GM18520 (cell line): Measurements from ENCODE around the gene TIMP1.

ENCODE experiments used
- ATAC-seq: cut with Tn5 transposase; IDR thresholded peaks from one replicate; pipeline ENCODE4 v1.9.1; 2021; ENCODE audit not compliant: unreplicated experiment

Gene TIMP1

DNA sequence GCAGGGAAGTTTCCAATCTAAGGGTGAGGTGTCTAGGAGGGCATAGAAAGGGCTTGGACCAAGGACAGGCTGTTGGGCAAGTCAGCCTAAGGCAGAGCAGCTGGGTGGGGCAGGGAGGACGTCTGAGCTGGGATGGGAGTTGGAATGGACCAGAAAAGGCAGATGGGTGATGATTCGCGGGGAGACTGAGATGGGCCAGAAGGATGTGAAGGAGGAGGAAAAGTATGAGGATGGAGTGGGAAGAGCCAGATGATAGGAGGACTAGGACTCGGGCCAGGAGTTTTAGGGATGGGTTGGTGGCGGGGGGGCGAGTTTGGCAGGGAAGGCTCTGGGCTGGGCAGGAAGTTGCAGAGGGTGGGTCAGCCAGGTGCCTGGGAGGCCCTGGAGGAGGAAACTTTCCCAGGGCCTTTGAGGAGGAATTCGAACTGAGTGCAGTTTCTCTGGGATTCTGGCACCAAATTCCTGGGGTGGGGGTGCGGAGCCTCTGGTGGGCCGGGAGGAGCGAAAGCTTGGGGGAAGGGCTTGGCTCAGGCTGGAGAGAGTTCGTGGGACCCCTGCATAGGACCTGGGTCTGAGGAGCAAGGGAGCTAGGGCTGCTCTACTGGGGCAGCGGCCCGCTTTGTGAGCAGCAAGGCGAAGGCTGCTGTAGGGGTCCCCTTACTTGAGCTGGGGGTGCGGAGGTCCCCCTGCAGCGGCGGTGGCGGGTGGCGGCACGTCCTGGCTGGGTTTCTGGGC, 8.7 kb upstream of the TIMP1 start:
- no peak for ATAC-seq

GRCh38 chrX:47574076-47574546, 8.1 kb upstream of the TIMP1 start:
- ATAC-seq, result no peak

DNA sequence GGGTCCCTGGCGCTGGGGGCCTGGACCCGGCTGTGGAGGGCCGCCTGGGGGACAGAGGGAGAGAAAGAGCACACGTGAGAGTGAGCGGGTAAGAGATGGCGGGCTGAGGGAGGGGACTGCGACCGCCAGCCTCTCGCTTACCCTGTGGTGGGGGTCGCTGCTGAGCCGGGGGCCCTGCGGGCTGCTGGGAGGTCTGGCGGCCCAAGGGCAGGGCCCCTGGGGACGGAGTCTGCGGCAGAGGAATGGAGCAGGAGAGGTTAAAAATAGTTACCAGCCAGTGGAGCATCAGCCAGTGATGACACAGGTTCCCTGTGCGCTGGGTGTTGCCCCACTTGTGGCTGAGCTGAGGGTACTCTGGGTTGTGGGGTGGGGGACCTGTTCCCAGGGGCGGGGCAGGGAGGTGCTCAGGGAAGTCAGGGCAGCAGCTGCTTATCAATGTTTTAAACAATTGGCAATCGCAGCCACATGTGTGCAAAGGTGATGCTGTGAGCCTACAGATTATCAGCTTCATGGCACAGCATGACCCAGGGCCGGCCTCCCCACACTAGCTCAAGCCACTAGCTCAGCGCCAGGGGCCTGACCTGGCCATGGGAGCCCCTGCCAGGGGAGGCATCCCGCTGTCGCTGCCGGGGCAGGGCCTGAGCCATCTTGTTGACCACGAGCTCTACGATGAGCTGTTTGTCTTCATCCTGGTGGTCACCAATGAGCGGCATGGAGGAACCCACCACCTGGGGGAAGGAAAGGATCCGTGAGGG, 7.5 kb upstream of the TIMP1 start:
- no peak for ATAC-seq

DNA sequence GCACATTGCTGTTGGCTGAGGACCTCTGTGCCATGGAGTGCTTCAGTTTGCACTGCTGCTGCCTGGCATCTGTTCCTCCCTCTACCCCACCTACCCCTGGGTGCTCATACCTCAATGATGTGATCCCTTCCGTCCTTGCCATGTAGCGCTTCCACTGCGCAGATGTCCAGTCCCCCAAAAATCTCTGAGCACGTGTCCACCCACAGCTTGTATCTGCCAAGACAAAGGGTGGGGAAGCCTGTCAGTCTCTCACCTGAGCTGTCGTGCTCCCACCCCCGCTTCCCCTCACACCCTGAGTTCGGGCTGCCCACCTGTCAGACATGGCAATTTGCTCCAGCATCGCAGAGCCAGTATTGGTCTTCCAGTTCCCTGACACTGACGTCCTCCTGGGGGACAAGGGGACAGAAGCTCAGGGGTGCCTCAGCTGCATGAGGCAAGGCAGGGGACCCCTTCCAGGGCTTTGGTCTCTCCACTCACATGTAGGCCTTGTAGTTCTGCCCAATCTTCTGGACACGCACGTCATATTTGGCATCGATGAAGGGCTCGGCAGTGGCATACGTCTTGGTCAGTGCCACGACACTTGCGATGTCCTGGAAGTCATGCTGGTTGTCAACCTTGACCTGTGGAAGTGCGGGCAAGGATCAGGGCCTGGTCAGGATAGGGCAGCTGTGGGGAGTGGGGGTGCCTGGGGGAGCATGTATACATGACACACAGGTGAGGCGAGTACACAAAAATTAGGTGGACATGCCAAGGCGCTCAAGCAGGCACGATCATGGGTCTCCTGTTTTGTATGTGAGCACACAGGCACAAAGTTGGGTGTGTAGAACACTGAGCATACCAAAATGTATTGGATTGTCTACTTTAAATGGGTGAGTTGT, 6.0 kb upstream of the TIMP1 start:
- no peak for ATAC-seq

- no peak for ATAC-seq
Observed at GRCh38 chrX:47577424-47577823, 4.8 kb upstream of the TIMP1 start.

GRCh38 chrX:47577901-47578300, 4.3 kb upstream of the TIMP1 start:
- no peak for ATAC-seq

GRCh38 chrX:47578692-47579091, 3.5 kb upstream of the TIMP1 start:
- no peak for ATAC-seq

DNA sequence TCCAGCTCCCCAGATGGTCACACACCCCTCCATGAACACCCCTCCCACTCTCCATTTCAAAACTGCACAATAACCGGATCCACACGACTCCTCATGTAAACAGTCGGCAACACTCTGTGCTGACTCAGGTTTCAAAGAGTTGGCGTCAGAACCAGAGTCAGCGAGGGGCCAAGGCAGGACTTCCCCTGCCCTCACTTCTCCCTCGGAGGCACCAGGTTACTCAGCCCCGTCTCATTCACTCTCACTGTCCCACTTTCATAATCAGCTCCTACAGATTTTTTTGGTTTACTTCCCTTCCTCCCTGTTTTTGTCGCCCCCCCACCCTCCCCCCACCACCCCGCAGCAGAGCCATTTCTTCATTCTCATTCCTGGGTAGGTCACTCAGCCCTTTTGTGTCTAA, 2.7 kb upstream of the TIMP1 start:
- no peak for ATAC-seq

GRCh38 chrX:47583240-47583861, 1.1 kb downstream of the TIMP1 start:
- ATAC-seq, result no peak

- no peak for ATAC-seq
Observed at GRCh38 chrX:47584714-47585113, 2.5 kb downstream of the TIMP1 start.

DNA sequence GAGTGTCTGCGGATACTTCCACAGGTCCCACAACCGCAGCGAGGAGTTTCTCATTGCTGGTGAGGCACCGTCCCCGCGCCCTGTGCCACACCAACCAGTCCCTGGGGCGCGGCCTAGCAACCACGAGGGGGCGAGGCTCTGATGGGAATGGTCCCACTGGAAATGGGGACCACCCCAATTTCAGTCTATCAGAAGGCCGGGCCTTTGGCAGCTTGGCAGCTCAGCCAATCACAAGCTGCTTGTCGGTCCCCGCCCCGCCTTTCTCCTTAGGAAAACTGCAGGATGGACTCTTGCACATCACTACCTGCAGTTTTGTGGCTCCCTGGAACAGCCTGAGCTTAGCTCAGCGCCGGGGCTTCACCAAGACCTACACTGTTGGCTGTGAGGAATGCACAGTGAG, 3.0 kb downstream of the TIMP1 start:
- no peak for ATAC-seq

DNA sequence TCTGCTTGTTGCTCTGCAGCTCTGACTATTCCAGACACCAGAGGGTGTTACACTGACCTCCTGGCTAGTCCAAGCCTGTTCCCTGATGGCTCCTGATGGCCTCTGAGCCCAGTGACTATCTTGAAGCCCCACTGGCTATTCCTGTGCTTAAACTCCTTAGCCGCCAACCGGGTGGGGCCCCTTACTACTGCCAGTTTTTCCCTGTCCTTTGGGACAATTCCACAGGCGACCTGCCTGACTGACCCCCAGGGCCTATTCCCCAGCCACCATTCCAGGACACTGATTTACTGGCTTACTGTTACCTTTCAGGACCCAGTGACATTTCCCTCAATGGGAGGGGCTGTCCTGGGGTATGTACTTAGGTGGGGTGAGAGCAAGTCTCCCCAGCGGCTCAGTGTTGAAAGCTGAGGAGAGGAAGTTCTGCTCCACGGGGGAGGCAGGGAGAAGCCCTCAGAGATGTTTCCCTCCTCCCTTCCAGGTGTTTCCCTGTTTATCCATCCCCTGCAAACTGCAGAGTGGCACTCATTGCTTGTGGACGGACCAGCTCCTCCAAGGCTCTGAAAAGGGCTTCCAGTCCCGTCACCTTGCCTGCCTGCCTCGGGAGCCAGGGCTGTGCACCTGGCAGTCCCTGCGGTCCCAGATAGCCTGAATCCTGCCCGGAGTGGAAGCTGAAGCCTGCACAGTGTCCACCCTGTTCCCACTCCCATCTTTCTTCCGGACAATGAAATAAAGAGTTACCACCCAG, 4.0 kb downstream of the TIMP1 start:
- no peak for ATAC-seq

- ATAC-seq, result no peak
Observed at GRCh38 chrX:47587091-47587891, 5.1 kb downstream of the TIMP1 start.

DNA sequence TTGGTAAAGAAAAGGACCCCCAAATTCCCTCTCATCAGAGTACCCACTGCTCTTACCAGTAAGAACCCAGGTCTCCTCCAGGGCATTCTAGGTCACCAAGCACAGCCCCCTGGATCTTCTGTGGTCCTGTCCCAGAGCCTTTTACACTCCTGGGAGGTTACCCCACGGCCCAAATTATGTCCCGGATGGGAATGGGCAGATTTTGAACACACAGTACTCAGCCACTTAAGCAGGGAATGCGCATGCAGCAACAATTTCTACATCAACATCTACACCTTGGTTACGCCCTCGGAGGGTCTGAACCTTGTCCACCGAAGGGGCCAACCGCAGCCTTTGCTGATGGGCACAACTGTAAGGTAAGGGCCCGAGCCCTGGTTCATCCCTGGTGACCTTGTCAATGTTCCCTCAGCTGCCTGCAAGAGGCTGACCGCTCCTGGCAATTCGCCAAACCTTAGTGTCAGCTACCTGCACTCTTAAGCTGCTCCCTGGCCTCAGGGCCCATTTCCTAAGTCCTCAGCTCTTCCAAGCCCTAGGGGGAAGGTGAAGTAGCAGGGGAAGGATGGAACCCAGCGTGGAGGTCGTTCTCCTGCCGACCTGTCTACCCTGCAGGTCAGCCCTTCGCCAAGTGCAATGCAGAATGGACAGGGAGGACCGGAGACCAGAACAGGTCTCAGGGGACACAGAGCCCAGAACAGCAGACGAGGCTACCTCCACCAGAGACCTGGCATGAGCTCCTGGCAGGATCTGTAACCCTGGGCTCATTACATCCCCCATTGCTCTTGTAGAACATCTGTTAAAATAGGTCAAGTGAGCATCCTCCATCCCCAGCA, 5.9 kb downstream of the TIMP1 start:
- no peak for ATAC-seq

GRCh38 chrX:47590984-47591383, 8.7 kb downstream of the TIMP1 start:
- no peak for ATAC-seq

GRCh38 chrX:47593522-47593921, 11.3 kb downstream of the TIMP1 start:
- no peak for ATAC-seq

DNA sequence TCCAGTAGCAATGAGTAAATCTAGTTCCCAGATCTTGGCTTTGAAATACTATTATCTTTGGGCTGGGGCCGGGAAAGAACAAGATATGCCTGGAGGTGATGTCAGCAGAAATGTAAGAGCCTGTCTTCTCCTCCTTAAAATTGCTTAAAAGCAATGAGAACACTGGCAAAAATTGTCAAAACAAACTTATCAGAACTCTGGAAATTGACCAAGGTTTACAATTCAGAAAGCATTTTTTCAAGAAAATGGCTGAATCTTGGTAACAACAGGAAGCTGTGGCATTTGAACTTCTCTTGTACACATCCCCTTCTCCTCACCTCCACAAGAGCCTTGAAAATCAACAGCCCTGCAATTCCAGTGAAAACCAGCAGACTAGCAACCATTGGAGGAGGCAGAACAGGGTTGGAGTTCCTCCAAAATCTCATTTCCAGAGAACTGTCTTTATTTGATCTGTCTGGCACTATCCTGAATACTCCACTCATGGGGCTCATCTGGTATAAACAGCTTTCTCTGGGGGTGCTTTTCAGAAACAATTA, 13.5 kb downstream of the TIMP1 start:
- ATAC-seq, result no peak

DNA sequence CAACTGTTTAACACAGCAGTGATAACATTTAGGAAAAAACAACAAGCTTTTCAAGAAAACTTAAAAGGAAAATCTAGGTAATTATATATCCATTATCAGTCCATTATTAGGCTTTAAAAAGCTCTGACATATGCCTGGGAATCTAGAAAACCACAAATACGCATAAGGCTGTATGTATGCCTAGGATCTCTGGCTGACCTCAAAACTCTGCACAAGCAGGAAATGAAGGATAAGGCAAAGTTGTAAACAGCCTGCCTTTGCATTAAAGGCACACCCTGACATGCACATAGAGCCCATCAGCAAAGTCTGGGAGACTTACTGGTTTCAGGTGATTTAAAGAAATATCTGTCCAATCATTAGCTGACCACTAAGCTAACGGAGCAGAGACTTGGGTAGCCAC, 14.0 kb downstream of the TIMP1 start:
- ATAC-seq, result no peak
